ENCODE data around the gene HCN4. TPM values are rescaled to one million over a fixed set of nuclear protein-coding genes. Genes with fewer than 3 reads are reported as not detected.
A peak's percentile ranks its signal among the peaks of the same experiment; 100 is the strongest.

Gene HCN4
- total RNA-seq, 1 donor from 2014 or later: 21.1 TPM

GRCh38 chr15:73355612-73356265, 13.0 kb downstream of the HCN4 start:
- no peak for DNase-seq
- intact Hi-C loops (cut with micrococcal nuclease): no loop called here
- peak; percentile 29 for ATAC-seq

DNA sequence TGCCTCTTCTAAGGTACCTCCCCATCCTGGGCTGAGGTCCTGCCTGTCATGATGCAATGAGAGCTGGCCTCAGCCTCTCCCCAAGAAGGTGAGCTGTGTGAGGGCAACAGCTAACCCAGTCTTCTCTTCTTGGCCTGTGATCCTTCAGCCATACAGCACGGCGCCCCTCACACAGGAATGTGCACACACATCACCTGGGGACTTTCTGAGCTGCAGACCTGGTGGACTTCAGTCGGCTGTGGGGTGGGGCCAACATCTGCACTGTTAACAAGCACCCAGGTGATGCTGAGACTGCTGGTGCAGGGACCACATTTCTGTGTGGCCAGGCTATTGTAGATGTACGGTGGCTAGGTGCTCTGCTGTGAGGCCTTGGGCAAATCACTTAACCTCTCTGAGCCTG, 14.5 kb downstream of the HCN4 start:
- ATAC-seq: no peak
- intact Hi-C loops (cut with micrococcal nuclease): no loop called here
- DNase-seq: no peak

GRCh38 chr15:73353734-73354133, 15.0 kb downstream of the HCN4 start:
- ATAC-seq (no peak), DNase-seq (no peak)
- intact Hi-C loops (cut with micrococcal nuclease): no loop called here

DNA sequence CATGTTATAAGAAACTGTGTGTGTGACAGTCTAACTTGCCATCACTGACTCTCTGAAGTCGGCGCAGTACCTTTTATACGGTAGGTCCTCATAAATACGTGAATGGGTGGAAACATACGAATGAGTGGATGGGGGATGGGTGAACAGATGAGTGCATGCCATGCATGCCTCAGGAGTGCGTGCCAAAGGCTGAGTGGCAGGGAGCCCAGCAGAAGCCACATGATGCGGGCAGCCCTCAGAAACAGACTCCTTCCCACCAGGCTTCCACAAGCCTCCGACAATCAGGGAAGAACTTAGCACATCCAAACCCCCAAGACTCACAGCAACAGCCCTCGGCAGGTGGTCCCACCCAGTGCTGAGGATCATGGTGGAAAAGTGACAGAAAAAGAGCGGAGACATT, 16.7 kb downstream of the HCN4 start:
- peak; percentile 88 for ATAC-seq
- DNase-seq: peak; percentile 85
- intact Hi-C loops (cut with micrococcal nuclease): no loop called here

- DNase-seq (no peak), ATAC-seq (no peak)
- intact Hi-C loops (cut with micrococcal nuclease): no loop called here
Measured at GRCh38 chr15:73349191-73349590, 19.6 kb downstream of the HCN4 start.

- intact Hi-C loops (cut with micrococcal nuclease): no loop called here
- ATAC-seq (peak; percentile 77), DNase-seq (peak; percentile 84)
Measured at GRCh38 chr15:73346735-73347312, 21.9 kb downstream of the HCN4 start.

DNA sequence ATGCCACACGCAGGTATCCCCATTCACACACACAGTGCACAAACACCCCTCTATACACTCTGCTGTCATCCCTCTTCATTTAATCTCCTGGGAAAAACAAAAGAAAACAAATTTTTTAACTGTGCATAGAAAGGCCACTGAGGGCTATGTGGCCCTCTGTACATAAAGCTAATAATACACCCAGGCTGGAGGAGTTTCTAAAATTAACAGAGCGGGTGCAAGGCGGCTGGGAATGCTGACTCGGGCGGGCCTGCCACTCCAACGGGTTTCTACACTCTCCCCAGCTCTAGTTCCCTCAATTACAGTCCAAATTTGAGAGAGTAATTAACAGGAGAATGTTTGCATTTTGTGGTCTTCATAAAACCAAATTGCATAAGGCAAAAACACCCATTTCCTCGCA, 23.1 kb downstream of the HCN4 start:
- ATAC-seq (peak; percentile 81), DNase-seq (no peak)
- intact Hi-C loops (cut with micrococcal nuclease): no loop called here

DNA sequence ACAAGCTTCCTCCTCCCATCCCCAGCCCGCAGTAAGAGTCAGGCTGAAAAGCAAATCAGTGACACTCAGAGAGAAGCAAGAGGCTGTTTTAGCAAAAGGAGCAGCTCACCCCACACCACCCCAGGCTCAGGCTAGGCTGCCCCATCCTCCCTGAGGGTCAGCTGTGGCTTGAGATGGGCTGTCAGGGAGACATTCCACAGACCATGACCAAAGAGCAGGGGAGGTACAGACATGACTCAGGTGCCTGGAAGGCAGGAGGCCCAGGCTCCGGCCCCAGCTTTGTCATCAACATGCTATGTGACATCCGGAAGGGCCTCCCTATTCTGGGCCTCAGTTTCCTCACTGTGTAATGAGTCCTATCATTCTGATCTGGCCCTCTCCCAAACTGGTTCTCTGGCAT, 24.7 kb downstream of the HCN4 start:
- intact Hi-C loops (cut with micrococcal nuclease): no loop called here
- ATAC-seq: no peak
- DNase-seq: no peak

- ATAC-seq (peak; percentile 76), DNase-seq (peak; percentile 73)
- intact Hi-C loops (cut with micrococcal nuclease): no loop called here
Measured at GRCh38 chr15:73341886-73342600, 26.7 kb downstream of the HCN4 start.

DNA sequence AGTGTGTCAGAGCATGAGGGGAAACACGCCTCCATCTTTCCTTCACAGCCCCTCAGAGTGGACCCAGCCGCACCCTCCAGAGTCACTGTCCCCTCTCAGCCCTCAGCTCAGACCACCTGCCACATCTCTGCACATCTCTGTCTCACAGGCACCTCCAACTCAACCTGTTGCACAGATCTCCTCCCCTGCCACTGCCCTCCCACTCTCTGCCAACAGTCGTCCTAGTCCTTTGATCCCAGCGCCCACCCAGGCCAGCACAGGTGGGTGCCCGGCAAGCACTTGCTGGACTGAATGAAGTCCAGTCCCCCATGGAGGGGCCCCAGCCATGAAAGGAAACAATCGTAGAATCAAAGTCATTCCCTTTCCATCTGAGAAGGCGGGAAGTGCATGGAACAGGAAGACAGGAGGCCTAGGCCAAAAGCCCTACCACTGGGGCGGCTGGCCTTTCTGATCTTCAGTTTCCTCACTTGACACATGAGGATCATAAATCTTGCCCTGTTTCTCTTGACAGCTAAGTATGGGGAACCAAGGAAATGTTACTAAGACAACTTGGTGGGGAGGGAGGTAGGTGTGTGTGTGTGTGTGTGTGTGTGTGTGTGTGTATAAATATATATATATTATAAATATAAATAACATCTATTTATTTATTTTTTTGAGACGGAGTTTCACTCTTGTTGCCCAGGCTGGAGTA, 28.1 kb downstream of the HCN4 start:
- no peak for ATAC-seq
- intact Hi-C loops (cut with micrococcal nuclease): no loop called here

GRCh38 chr15:73338606-73339374, 30.0 kb downstream of the HCN4 start:
- DNase-seq (no peak), ATAC-seq (peak; percentile 59)
- intact Hi-C loops (cut with micrococcal nuclease): no loop called here

More for the DNA sequence above, 28.1 kb downstream of the HCN4 start:
- no peak for DNase-seq

DNA sequence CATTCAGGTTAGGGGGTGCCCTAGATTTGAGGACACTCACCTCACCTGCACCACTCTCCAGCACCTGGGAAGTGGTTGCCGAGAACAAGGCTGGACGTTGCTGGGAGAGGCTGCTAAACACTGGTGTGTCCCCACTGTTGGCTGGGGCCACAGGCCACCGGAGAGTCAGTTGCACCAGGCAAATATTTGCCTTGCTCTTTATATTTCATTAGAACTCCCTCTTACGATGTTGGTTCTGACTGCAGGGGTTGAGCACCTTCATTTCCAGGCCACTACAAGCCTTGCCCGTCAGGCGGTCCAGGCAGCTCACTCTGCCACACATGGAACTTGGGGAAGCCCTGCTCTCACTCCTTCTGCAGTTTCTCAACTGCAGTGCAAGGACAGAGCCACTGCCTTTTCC, 30.7 kb downstream of the HCN4 start:
- ATAC-seq (no peak), DNase-seq (no peak)
- intact Hi-C loops (cut with micrococcal nuclease): no loop called here

DNA sequence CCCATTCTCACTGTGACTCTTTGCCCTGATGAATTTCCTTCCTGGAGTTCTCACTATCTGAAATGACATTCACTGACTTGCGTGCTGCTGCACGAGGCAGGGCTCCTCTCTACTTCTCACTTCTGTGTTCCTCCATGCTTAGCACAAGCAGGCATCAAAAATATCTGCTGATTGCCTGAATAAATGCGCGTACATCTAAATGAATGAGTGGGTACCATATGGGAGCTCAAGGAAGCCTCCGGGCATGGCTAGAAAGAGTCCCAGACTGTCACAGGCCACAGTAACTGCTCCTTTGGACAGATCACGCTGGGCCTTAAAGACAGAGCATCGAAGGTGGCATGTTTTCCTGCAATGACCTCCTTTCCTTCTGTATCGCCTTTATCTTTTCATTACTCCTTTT, 31.6 kb downstream of the HCN4 start:
- no peak for ATAC-seq
- no peak for DNase-seq
- intact Hi-C loops (cut with micrococcal nuclease): no loop called here

DNA sequence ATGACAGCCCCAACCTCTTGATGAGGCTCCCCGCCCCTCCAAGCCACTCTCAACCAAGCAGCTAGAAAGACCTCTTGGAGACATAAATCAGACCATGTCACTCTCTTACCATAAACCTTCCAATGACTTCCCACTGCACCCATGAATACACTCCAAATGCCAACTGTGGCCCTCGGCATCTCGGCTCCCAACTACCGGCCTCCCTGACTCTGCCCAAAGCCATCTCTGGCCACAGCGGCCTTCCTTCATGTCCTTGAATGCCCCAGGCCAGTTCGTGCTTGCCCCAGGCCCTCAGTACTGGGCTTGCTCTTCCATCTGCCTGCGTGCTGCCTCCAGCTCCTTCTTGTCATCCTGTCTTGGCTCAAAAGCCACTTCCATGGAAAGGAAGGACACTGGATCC, 32.0 kb downstream of the HCN4 start:
- intact Hi-C loops (cut with micrococcal nuclease): no loop called here
- DNase-seq (no peak), ATAC-seq (no peak)

GRCh38 chr15:73335471-73335870, 33.3 kb downstream of the HCN4 start:
- DNase-seq (peak; percentile 12), ATAC-seq (no peak)

DNA sequence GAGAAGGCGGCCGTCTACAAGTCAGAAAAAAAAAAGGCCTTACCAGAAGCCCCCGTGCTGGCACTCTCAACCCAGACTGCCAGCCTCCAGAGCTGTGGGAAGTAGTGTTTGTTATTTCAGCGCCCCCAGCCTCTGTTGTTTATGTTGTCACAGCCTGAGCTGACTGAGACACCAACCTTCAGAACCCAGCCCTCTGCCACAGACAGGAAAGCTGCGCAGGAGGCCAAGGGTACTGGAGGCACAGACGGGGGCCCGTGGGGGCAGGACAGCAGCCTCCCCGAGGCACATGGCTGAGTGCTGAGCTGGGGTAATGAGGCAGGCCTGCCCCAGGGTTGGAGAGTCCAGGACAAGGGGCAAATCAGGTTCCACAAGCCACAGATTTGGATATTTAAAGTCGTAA, 33.7 kb downstream of the HCN4 start:
- DNase-seq (peak; percentile 7), ATAC-seq (no peak)
- intact Hi-C loops (cut with micrococcal nuclease): no loop called here

More at GRCh38 chr15:73335471-73335870, 33.3 kb downstream of the HCN4 start:
- intact Hi-C loops (cut with micrococcal nuclease): no loop called here

- DNase-seq (peak; percentile 12), ATAC-seq (no peak)
- intact Hi-C loops (cut with micrococcal nuclease): no loop called here
Measured at GRCh38 chr15:73334086-73334485, 34.7 kb downstream of the HCN4 start.

DNA sequence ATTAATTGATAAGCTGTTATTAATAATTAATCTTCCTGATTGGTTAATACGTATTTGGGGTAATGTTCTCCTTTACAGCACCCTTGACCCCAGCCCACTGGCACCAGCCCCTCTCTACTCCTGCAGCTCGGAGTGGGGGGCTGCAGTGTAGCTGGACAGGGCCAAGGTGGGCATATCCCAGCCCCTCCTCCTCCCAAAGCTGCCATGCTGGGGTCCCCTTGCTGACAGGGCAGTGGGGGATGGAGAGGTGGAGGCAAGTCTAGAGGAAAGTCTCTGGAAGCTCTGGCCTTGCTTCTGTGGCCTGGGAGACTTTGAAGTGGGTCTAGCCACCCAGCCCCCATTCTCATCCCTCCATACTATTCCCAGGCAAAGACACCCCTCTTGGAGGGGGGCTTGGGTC, 35.8 kb downstream of the HCN4 start:
- intact Hi-C loops (cut with micrococcal nuclease): no loop called here
- ATAC-seq: no peak
- peak; percentile 8 for DNase-seq

Measured in left ventricle myocardium superior (tissue), 1 donor.